GM20000 (cell line): ENCODE measurements around the gene PLCB4.

ENCODE experiments used
- DNase-seq: peaks from one replicate; pipeline ENCODE4 v3.0.0; 2012; ENCODE audit warnings: low spot score
- TF ChIP-seq, protein P1 (sequence below): IDR thresholded peaks from 2 replicates; pipeline ENCODE4 v1.5.1; 2012; ENCODE audit warnings: mild to moderate bottlenecking, control low read depth; ENCODE audit errors: extremely low read depth, missing control alignments

PLCB4 gene

DNA sequence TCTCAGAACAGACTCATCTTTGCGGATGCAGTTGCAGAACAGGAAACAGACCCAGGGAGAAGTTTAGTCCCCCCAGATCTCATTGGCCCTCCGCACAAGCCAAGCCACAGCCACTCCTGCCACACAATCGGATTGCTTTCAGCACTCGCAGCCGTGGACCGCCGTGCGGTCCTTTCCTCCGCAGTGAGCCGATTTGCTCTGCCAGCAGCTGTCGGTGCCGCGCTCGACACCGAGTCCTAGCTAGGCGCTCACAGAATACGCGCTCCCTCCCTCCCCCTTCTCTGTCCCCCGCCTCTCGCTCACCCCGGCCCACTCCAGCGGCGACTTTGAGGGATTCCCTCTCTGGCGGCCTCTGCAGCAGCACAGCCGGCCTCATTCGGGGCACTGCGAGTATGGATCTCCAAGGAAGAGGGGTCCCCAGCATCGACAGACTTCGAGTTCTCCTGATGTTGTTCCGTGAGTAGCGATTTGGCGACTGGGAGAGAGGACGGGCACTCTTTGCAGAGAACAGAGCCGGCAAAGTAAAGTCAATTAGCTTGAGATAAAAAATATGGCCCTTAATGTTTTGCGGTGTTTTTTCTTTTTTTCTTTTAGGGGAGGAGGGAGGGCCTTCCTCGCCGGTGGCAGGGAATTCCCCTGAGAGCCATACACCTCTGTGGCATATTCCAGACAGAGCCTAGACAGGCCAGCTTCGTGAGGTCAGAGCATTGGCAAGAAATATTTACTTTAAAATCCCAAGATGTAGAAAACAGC, 445.8 kb downstream of the PLCB4 start, which contains the start of gene LAMP5:
Gene LAMP5, plus strand, starts transcription at position 130 of the 753 bp plus-strand sequence. Its CDS starts 263 bp downstream, at position 393.
- TF ChIP-seq, protein P1, sequence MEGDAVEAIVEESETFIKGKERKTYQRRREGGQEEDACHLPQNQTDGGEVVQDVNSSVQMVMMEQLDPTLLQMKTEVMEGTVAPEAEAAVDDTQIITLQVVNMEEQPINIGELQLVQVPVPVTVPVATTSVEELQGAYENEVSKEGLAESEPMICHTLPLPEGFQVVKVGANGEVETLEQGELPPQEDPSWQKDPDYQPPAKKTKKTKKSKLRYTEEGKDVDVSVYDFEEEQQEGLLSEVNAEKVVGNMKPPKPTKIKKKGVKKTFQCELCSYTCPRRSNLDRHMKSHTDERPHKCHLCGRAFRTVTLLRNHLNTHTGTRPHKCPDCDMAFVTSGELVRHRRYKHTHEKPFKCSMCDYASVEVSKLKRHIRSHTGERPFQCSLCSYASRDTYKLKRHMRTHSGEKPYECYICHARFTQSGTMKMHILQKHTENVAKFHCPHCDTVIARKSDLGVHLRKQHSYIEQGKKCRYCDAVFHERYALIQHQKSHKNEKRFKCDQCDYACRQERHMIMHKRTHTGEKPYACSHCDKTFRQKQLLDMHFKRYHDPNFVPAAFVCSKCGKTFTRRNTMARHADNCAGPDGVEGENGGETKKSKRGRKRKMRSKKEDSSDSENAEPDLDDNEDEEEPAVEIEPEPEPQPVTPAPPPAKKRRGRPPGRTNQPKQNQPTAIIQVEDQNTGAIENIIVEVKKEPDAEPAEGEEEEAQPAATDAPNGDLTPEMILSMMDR = no peak

GRCh38 chr20:9515214-9515585, 446.3 kb downstream of the PLCB4 start:
- TF ChIP-seq, protein P1 = no peak
- DNase-seq = no peak

More for the DNA sequence above, 445.8 kb downstream of the PLCB4 start, which contains the start of gene LAMP5:
- no peak for DNase-seq

DNA sequence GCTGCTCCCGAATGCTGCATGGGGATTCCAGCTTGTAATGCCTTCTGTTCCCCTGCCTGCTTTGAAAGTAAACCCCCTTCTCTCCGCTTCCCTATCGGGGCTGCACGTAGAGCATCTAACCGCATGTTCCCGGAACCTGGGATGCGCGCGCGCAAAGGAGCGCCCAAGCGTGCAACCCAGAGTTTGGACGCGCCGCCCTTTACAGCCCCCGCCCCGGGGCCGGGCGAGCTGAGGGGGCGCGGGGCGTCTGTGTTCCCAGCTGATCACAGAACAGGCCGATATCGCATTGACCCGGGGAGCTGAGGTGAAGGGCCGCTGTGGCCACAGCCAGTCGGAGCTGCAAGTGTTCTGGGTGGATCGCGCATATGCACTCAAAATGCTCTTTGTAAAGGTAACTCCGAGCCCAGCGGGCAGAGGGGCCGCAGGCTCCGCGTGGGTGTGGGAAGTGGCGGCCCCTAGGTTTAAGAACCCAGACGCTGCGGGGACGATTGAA, 446.9 kb downstream of the PLCB4 start:
- no peak for DNase-seq
- TF ChIP-seq, protein P1 = no peak

GRCh38 chr20:9516234-9516871, 447.5 kb downstream of the PLCB4 start:
- no peak for DNase-seq
- TF ChIP-seq, protein P1 = no peak

DNA sequence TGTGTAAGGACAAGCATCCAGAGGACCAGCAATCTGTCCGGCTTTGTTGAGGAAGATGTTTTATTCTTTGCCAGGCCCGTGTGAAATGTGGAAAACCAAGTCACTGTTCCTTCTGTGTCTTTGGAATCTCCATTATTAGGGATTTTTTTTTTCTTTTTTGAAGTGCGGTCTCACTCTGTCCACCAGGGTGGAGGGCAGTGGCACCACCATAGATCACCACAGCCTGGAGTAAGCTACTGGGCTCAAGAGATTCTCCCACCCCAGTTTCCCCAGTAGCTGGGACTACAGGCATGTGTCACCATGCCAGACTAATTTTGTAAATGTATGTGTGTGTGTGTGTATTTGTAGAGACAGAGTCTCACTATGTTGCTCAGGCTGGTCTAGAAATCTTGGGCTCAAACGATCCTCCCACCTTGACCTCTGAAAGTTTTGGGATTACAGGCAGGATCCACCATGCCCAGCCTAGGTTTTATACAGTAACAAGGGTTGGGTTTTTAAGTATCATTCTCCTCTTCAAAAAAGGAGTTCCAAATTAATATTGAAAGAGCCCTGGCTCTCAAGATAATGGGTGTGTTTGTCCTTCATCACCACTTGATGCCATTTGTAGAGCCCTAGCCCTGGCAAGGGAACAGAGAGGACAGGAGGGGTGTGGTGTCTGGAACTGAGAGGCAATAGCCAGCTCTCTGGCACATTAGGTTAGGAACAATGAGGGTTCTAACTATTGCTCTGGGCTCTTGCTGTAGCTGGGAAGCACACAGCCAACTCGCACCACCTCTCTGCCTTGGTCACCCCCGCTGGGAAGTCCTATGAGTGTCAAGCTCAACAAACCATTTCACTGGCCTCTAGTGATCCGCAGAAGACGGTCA, 448.6 kb downstream of the PLCB4 start:
- TF ChIP-seq, protein P1 = no peak
- no peak for DNase-seq

DNA sequence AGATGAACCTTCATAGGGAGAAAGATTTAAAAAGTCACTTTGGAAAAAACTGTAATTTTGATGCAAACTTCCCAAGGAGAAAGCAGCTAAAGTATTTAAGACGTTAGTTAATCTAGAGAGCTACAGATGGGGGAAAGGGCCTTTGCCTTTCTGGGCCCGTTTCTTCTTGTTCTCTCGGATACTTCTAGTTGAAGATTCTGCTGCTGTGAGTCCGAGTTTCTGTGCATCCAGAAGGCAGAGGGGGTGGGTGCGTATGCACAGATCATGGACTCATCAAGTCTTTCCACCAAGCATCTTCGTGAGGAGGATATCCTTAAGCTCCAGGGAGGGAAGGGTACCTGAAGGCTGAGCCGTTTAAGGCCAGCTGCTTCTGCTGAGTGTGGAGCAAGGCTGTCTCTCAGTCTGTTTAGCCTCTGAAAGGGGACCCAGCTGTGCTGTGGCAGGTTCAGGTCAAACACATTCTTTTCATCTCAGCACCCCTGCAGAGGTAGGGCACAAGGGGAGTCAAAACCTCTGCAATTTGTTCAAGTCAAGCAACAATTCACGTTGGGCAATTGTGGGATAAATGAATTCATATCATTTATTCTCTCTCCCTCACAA, 449.8 kb downstream of the PLCB4 start:
- DNase-seq = no peak
- TF ChIP-seq, protein P1 = no peak
